B cell (primary cell): Measurements from ENCODE around the gene SMC4. TPM values are rescaled to one million over a fixed set of nuclear protein-coding genes. Genes with fewer than 3 reads are reported as not detected.

Experiments used
- ATAC-seq: fragments of 200-7000 bp; cut with Tn5 transposase; one replicate; pipeline ENCODE4 v1.10.0; 2021; ENCODE audit warnings: low read depth, mild to moderate bottlenecking, moderate number of reproducible peaks, moderate library complexity
- CTCF ChIA-PET: fragments of 350-600 bp; sonication (Branson Sonifier 250); formaldehyde crosslinking; loops from one replicate; lab custom pipeline; 2021; ENCODE audit warnings: antibody characterized with exemption, inconsistent platforms; lab: Charles Lee
- POLR2A ChIA-PET: fragments of 350-600 bp; sonication (Branson Sonifier 250); formaldehyde crosslinking; loops from one replicate; lab custom pipeline; 2021; ENCODE audit warnings: antibody characterized with exemption; lab: Charles Lee
- DNase-seq: peaks from one replicate; pipeline ENCODE4 v3.0.0; 2013
- H2AFZ ChIP-seq: 2 replicates; pipeline ENCODE4 v1.6.1; 2012; ENCODE audit warnings: mild to moderate bottlenecking, low read depth, low read length; ENCODE audit not compliant: insufficient read depth, poor library complexity, severe bottlenecking
- H3K27ac ChIP-seq, 2 donors: 1 replicate in 1 of 2; 2 replicates in 1 of 2; pipeline ENCODE4 v1.5.1; 2012 to 2013; ENCODE audit warnings: low read length in 2 of 2, mild to moderate bottlenecking in 2 of 2, moderate library complexity in 1 of 2
- H3K27me3 ChIP-seq, 4 experiments: fragments of 200-600 bp in 1 of 4; sonication (generic) in 1 of 4; replicated peaks in 1 of 4; 1 replicate in 2 of 4; 2 replicates in 2 of 4; pipeline versions ENCODE4 v1.6.1 to v1.7.0; 2013 to 2016; ENCODE audit warnings: low read length in 3 of 4, mild to moderate bottlenecking in 2 of 4, mixed read lengths in 1 of 4, moderate library complexity in 1 of 4; ENCODE audit not compliant: insufficient read depth in 4 of 4, control insufficient read depth in 3 of 4; ENCODE audit errors: control extremely low read depth in 1 of 4
- H3K36me3 ChIP-seq, 2 experiments: replicated peaks in 1 of 2; 1 replicate in 1 of 2; 2 replicates in 1 of 2; pipeline versions ENCODE4 v1.6.1 to v1.7.1; 2013; ENCODE audit warnings: low read length in 1 of 2; ENCODE audit not compliant: insufficient read depth in 2 of 2, control insufficient read depth in 1 of 2; ENCODE audit errors: control extremely low read depth in 1 of 2, extremely low read depth in 1 of 2
- H3K4me1 ChIP-seq, 2 donors: fragments of 200-600 bp in 1 of 2; sonication (generic) in 1 of 2; 1 replicate in 1 of 2; 2 replicates in 1 of 2; pipeline versions ENCODE4 v1.5.1 to v1.6.1; 2013 to 2017; ENCODE audit warnings: low read length in 2 of 2; ENCODE audit not compliant: control insufficient read depth in 2 of 2, insufficient read depth in 2 of 2
- H3K4me2 ChIP-seq: replicated peaks from 2 replicates; pipeline ENCODE3; 2012; ENCODE audit warnings: mild to moderate bottlenecking, low read depth, low read length; ENCODE audit not compliant: poor library complexity, severe bottlenecking
- H3K4me3 ChIP-seq, 5 experiments: fragments of 200-600 bp in 1 of 5; sonication (generic) in 1 of 5; 1 replicate in 3 of 5; 2 replicates in 2 of 5; pipeline versions ENCODE4 v1.5.1 to v1.7.0; 2011 to 2016; ENCODE audit warnings: low read length in 4 of 5, mild to moderate bottlenecking in 4 of 5, low read depth in 2 of 5, control low read depth in 1 of 5, moderate library complexity in 1 of 5; ENCODE audit not compliant: insufficient read depth in 1 of 5; ENCODE audit errors: control extremely low read depth in 1 of 5, extremely low read depth in 1 of 5
- H3K79me2 ChIP-seq: fragments of 200-600 bp; sonication (generic); one replicate; pipeline ENCODE4 v1.6.0; 2016; ENCODE audit warnings: low read length; ENCODE audit not compliant: control insufficient read depth, insufficient read depth
- H3K9ac ChIP-seq: fragments of 200-600 bp; sonication (generic); 2 replicates; pipeline ENCODE4 v1.6.1; 2017; ENCODE audit warnings: mild to moderate bottlenecking, low read length, moderate library complexity
- H3K9me3 ChIP-seq, 3 donors: one replicate each; pipeline versions ENCODE4 v1.6.1 to v1.7.1; 2013; ENCODE audit warnings: low read length in 2 of 3; ENCODE audit not compliant: control insufficient read depth in 2 of 3, insufficient read depth in 1 of 3; ENCODE audit errors: control extremely low read depth in 1 of 3
- H4K20me1 ChIP-seq: 2 replicates; pipeline ENCODE4 v1.6.0; 2012; ENCODE audit warnings: mild to moderate bottlenecking, low read length; ENCODE audit not compliant: insufficient read depth, control insufficient read depth, poor library complexity, severe bottlenecking
- H3K27ac Mint-ChIP-seq: one replicate; pipeline ENCODE4 v1.8.0; 2021; ENCODE audit warnings: mixed read lengths
- H3K27me3 Mint-ChIP-seq: one replicate; pipeline ENCODE4 v1.8.0; 2021; ENCODE audit warnings: mixed read lengths
- H3K4me1 Mint-ChIP-seq: one replicate; pipeline ENCODE4 v1.8.0; 2021; ENCODE audit warnings: mixed read lengths
- H3K4me3 Mint-ChIP-seq: one replicate; pipeline ENCODE4 v1.8.0; 2021; ENCODE audit warnings: mixed read lengths
- H3K9me3 Mint-ChIP-seq: one replicate; pipeline ENCODE4 v1.8.0; 2022; ENCODE audit warnings: mixed read lengths; ENCODE audit not compliant: insufficient read depth
- CTCF ChIP-seq: fragments of 200-600 bp; IDR thresholded peaks from one replicate; pipeline ENCODE4 v1.8.0; 2022; ENCODE audit warnings: antibody characterized with exemption, mild to moderate bottlenecking
- EZH2 ChIP-seq: IDR thresholded peaks from 2 replicates; pipeline ENCODE4 v1.6.1; 2012; ENCODE audit warnings: borderline replicate concordance, low read depth, mild to moderate bottlenecking, moderate library complexity, low read length; ENCODE audit not compliant: insufficient read depth, poor library complexity, severe bottlenecking
- WGBS: methylation state at CpG from one replicate; pipeline ENCODE4 v1.1.5; 2013; ENCODE audit warnings: missing lambda C conversion rate; ENCODE audit not compliant: insufficient coverage; 5-methylcytosine and 5-hydroxymethylcytosine counted together
- intact Hi-C: fragments of 100-400 bp; cut with micrococcal nuclease; formaldehyde crosslinking; loops from one replicate; pipeline ENCODE4 v1.10.0; 2022
- polyA plus RNA-seq: library from polyadenylated mRNA; depleted of rRNA; stranded (reverse); fragments of >200 nt; gene quantifications from 2 replicates; pipeline ENCODE4 v1.2.3, GENCODE V29; 2012
- total RNA-seq, 2 donors: library from RNA; stranded (reverse); fragments of 120-200 nt in 1 of 2; gene quantifications; 1 replicate in 1 of 2; 2 replicates in 1 of 2; pipeline versions ENCODE4 v1.2.3 to v1.2.4, GENCODE V29; 2013 to 2022

SMC4 gene
- total and polyA plus RNA-seq, 2 donors (not counting 1 experiment from before 2014, with no cell fraction given) = 12.4 to 55.1 TPM

GRCh38 chr3:160374472-160374871 is 25.0 kb upstream of the SMC4 start:
- Histone ChIP-seq H3K4me2 (no peak overlapping the region), H4K20me1 (no peaks in the 10 kb centered on the region), H3K9ac (no peak overlapping the region), H2AFZ (no peak overlapping the region), H3K4me3 (no peak overlapping the region), H3K9me3 (no peaks in the 10 kb centered on the region), H3K27me3 (no peaks in the 10 kb centered on the region), H3K36me3 (peaks cover 4 to 23% of the 10 kb centered on the region in 2 experiments), H3K79me2 (no peaks in the 10 kb centered on the region), H3K27ac (no peak overlapping the region), H3K4me1 (no peaks in the 10 kb centered on the region)
- Mint-ChIP-seq H3K9me3 (no peaks in the 10 kb centered on the region), H3K4me3 (no peak overlapping the region), H3K27me3 (no peaks in the 10 kb centered on the region), H3K27ac (no peak overlapping the region), H3K4me1 (peaks cover 14% of the 10 kb centered on the region)
- no peak for DNase-seq
- no peak for ATAC-seq
- no CpG with 5 or more reads among the region's 2 CpGs for WGBS
- intact Hi-C loops = no loop called here
- ChIA-PET POLR2A (no interaction called here), CTCF (no interaction called here)
- TF ChIP-seq EZH2 (no peak), CTCF (no peak)

- no peaks in the 10 kb centered on the region for H3K27me3 ChIP-seq
- no peaks in the 10 kb centered on the region for H3K4me1 ChIP-seq
- no peak overlapping the region for H2AFZ ChIP-seq
- POLR2A ChIA-PET = no interaction called here
- Mint-ChIP-seq H3K4me3 (no peak overlapping the region), H3K27me3 (no peaks in the 10 kb centered on the region), H3K4me1 (peaks cover 12% of the 10 kb centered on the region), H3K27ac (no peak overlapping the region), H3K9me3 (no peaks in the 10 kb centered on the region)
- no peak overlapping the region for H3K4me3 ChIP-seq
- intact Hi-C loops = no loop called here
- H3K9me3 ChIP-seq = no peaks in the 10 kb centered on the region
- no peaks in the 10 kb centered on the region for H3K79me2 ChIP-seq
- no peaks in the 10 kb centered on the region for H4K20me1 ChIP-seq
- H3K4me2 ChIP-seq = no peak overlapping the region
- H3K36me3 ChIP-seq = peaks cover 4 to 23% of the 10 kb centered on the region in 2 experiments
- CTCF ChIA-PET = no interaction called here
- TF ChIP-seq CTCF = no peak
- no peak for TF ChIP-seq EZH2
- WGBS = no CpG with 5 or more reads among the region's 1 CpG
- no peak overlapping the region for H3K27ac ChIP-seq
- ATAC-seq (no peak), DNase-seq (no peak)
- no peak overlapping the region for H3K9ac ChIP-seq
Measured at GRCh38 chr3:160374925-160375324, 24.5 kb upstream of the SMC4 start.
